ENCODE measurements around the gene FUT3.
A peak's percentile ranks its signal among the peaks of the same experiment; 100 is the strongest.
"Not testable (repeated sequence)": the region's sequence is repeated elsewhere in the genome, so short reads cannot be mapped to it uniquely, and the experiment has no call there.

FUT3 gene

GRCh38 chr19:5844456-5845433, 6.5 kb downstream of the FUT3 start:
- no peak for DNase-seq

- DNase-seq: no peak
These were observed 7.8 kb downstream of the FUT3 start for GRCh38 chr19:5843295-5843927.

- DNase-seq: not testable (repeated sequence)
These were observed 9.5 kb downstream of the FUT3 start for GRCh38 chr19:5841735-5842111.

GRCh38 chr19:5839065-5840017, 11.9 kb downstream of the FUT3 start, which contains the start of gene FUT6:
FUT6 (minus strand) TSS chr19:5839702; CDS start chr19:5832567, 7,135 bp downstream.
- DNase-seq: no peak

GRCh38 chr19:5838353-5839064, 12.7 kb downstream of the FUT3 start:
- DNase-seq: no peak

GRCh38 chr19:5837761-5838352, 13.4 kb downstream of the FUT3 start:
- DNase-seq: no peak

GRCh38 chr19:5832527-5833216, 18.6 kb downstream of the FUT3 start:
- no peak for DNase-seq

- no peak for DNase-seq
These were observed 19.2 kb downstream of the FUT3 start for GRCh38 chr19:5832061-5832460.

- DNase-seq: no peak
These were observed 20.1 kb downstream of the FUT3 start for GRCh38 chr19:5831159-5831558.

- DNase-seq: no peak
These were observed 21.5 kb downstream of the FUT3 start for GRCh38 chr19:5829567-5830310.

- no peak for DNase-seq
These were observed 22.3 kb downstream of the FUT3 start for GRCh38 chr19:5828661-5829566.

GRCh38 chr19:5827891-5828660, 23.2 kb downstream of the FUT3 start:
- peak; percentile 88 for DNase-seq

GRCh38 chr19:5827342-5827890, 23.8 kb downstream of the FUT3 start:
- no peak for DNase-seq

- DNase-seq: no peak
These were observed 24.5 kb downstream of the FUT3 start for GRCh38 chr19:5826531-5827341.

- no peak for DNase-seq
These were observed 26.1 kb downstream of the FUT3 start for GRCh38 chr19:5825178-5825577.

GRCh38 chr19:5824751-5825150, 26.5 kb downstream of the FUT3 start:
- no peak for DNase-seq

Data from activated gamma-delta T cell (primary cell).